Stimulated activated CD4-positive, alpha-beta T cell treated with anti-CD3 and anti-CD28 coated beads, Interleukin-2, amount 100 ng/mL, for 48 hours (primary cell): Measurements from ENCODE around the gene ASXL1.
"Not testable (repeated sequence)": the region's sequence is repeated elsewhere in the genome, so short reads cannot be mapped to it uniquely, and the experiment has no call there.

Experiments used
- DNase-seq, 2 donors: peaks; one replicate each; pipeline ENCODE4 v3.0.0-alpha.2; 2020

ASXL1 gene

DNA sequence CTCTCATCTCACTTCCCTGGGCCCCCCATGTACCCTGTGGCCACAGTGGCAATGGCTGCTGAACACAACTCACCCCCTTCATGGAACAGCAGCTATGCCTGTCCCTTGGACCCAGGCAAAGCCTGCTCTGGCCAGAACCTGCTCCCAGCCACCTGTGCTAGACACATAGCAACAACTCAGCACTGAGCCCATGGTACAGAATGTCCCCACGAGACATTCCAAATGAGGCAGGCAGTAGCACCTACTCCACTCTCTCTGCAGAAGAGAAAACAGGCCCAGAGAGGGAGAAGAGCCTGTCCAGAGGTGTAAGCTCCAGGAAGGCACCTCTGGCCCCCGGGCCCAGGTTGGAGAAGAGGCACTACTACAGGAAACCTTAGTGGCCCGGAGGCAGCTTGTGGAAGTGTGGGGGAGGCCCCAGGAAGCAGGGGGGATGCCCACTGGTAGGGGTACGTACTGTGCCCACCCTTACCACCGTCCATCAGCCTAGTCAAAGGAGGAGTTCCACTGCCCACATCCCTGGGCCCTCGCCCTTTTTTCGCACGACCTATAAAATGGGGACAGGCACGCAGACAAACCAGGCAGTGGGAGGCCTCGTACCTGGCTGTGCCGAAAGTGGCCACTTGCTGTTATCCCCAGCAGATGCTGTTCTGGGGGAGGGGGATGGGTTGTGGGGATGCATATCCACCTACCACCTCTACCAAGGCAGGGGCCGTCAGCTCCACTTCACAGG lies 97.2 kb downstream of the ASXL1 start:
- no peak for DNase-seq

GRCh38 chr20:32455901-32456701 lies 98.0 kb downstream of the ASXL1 start:
- no peak for DNase-seq

DNA sequence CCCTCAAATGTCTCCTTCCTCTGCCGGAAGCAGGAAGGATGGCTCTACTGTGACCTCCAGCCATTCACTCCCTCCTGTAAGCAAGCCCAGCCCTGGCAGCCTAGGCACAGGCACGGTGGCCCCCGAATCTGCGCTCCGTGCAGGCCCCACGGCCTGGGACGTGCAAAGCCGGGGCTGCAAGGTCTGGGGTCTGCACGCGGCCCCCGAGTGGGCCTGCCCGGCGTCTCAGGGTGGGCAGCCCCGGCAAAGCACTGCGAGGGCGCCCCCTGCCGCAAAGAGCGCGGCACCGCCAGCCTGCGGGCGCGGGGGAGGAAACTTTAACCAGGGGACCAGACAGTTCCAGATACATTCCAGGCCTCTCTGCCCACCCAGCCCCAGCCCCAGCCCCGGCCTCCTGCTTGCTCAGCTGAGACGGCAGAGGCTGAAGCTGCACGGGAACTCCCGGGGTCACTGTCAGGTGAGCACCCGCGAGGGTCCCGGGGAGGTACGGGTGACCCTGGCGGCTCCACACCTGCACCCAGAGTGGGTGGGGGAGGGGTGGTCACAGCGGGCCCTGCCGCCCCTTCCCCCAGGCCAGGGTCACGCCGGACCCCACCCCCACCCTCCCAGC lies 98.8 kb downstream of the ASXL1 start:
- DNase-seq: peak; percentile 11 to 31

DNA sequence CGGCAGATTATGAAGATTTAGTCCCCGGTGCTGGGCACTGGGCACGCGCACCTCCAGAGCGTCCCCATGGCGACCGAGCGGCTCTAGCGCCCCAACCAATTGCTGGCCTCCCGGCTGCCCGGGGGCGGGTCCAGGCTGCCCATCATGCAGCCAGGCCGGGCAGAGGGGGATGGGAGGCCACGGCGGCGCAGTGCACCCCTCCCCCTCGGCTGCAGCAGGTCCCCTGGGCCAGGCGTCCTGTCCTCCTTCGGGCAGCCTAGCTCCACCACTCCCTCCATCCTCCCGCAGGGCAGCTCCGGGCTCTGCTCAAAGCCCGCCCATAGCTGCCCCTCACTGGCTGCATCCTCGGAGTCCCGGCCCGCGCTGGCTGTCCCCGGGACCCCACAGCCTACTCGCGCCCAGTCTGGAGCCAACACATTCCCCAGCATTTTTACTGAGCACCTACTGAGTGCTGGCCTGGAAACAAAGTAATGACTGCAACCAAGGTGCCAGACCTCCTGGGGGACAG lies 99.4 kb downstream of the ASXL1 start:
- DNase-seq: no peak

DNA sequence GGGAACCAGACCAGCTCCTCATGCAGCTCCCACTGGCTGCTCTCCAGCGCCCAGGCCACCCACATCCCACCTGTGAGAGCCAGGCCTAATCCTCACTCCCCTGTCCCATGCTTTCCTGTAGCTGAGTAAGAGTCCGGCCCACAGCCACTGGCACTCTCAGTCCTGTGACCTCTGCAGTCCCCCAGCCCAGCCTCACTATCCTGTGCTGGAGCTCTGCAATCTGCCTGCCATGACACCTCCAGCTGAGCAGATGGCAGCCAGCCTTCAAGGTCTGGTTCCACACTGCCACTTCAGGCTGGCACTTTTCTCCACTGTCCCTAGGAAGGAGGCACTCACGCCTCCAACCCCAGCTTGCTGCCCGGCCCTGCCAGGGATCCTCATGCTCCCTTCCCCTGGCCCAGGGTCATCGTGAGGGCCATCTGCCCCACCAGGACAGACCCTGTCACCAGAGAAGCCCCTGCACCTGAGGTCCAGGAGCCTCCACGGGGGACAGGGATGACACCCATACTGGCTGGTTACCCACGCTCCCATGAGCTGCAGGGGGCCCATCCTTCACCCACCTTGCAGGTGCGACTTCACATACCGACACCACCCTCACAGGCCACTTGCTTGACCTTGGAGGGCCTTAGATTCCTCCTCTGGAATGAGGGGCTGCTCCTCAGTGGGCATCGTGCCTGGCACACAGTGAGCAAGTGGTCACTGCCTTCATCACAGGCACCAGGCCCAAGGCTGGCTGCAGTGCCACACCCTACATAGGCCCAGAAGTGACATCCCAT lies 100.1 kb downstream of the ASXL1 start:
- DNase-seq: no peak

DNA sequence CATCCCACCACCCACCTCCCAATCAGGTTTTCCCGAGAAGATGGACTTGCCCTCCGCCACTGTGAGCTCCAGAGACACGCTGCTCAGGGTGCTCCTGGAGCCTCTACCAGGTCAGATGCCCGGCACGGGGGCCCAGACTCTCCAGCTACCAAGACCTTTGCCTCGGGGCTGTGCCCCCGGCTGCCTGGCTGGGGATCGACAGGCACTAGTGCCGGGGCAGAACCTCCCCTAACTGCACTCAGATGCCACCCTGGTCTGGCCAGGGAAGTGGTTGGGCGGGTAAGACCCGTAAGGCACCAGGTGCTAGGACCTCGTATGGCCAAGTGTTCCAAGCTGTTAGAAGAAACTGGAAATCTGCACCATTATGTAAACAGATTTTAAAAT lies 100.7 kb downstream of the ASXL1 start:
- DNase-seq: no peak

- no peak for DNase-seq
Observed at GRCh38 chr20:32460231-32460630, 102.1 kb downstream of the ASXL1 start.

DNA sequence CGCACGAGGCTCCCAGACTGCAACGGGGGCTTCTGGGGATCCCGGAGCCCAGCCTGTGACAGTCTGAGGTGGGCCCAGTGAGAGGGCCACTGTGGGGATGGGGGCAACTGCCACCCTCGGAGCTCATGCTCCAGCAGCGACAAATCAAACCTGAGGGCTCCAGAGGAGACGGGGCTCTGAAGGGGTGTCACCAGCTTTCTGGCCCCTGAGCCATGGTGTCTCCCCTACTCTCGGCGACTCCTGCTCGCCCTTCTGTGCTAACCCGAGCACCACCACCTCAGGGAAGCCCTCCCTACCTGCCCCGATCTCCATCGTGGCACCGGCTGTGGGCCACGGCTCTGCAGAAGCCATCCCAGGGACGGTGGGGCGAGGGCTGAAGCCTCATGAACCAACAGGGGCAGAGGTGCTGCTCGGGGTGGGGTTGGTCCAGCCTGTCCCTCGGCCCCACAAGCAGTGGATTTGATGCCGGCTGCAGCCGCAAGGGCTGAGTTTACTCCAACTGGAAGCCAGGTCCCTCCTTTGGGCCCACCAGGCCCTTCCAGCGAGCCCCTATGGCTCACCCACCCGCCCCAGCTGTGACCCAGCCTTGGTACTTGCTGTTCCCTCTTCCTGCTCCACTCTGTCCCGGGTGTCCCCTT lies 102.7 kb downstream of the ASXL1 start:
- no peak for DNase-seq

DNA sequence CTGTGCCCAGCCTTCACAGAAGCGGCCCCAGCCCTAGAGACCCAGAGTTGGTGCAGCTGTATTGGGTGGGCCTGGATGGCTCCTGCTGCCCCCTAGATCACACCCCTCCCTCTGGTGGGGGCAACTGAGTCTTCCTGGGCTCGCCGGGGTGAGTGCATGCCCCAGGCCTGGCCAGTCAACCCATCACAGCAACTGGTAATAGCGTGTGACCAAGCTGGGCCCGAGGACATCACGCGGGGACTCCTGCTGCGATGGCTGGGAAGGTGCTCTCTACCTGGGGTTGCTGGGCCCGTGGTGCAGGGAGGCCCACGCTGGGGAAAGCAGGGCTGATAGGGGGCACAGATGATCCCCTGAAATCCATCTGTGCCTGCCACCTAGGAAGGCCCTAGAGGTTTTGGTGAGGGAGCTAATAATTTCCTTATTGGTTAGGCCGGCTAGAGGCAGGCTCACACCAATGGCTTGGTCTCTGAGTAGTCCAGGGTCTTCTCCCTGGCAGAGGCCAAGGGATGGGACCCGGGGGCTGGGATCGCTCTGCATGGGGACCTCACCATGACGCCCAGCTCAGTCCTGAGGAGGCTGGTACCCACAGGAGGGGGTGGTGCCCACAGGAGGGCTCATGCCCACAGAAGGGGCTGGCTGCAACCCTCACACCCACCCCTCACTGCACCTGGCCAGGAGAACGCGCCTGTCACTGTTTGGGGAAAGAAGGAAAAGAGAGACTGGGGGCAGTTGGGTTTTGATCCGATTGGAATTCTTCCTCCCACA lies 103.9 kb downstream of the ASXL1 start:
- no peak for DNase-seq

- no peak for DNase-seq
Observed at GRCh38 chr20:32462900-32463641, 104.9 kb downstream of the ASXL1 start.

DNA sequence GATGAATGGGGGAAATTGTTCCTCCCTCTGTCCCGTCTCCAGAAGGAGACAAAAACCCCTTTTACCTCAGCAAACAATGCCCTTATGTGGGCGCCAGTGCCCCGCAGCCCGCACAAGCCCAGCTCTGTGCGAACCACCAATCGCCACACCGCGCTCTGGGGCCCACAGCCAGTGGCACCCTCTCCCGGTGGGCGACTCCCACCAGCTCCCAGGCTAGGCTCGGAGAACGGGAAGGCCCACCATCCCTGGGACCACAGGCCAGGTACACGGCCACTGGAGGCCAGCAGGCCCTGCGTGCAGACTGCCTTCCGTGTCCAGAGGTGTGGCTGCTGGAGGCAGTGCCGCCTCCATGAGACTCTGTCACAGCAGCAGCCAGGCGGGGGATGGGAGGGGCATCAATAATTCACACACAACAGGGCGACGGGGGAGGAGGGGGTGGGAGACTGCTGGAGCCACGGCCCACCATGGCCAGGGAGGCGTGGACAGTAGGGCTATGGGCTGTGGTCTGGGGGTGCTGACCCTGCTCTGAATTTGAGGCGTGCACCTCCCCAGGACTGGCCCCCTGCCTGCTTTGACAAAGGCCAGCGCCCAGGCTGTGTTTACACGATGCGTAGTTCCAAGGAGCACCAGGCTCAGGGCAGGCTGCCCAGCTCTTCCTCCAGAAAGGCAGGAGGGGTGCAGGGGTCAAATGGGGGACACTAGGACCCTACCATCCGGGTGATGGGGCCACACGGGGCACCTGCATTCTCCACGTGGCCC lies 105.7 kb downstream of the ASXL1 start:
- DNase-seq: no peak

DNA sequence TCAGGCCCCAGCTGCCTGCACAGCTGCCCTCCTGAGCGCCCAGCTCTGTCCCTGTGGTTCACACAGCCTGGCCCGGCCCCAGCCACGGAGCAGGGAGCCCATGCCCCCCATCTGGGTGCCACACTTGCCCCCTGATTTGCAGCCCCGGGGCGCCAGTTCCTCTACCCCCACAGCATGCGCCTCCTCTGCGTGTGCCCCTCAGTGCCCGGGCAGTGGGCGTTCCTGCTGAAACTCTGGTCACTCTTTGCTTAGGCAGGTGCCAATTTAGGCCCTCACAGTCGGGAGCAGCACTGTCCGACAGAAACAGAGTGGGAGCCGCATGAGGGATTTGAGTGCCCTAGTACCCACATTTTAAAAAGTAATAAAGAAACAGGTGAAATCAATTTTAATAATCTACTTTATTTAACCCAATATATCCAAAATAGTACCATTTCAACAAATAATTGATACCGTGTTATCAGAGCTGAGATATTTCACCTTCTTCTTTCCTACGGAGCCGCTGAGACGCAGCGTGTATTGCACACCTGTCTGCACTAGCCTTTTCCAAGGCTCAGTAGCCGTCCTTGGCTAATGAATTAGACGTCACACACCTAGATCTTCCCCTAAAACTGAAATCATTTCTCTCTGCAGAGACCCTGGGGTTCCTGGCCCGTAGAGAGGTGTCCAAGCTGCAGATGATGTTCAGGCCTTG lies 106.4 kb downstream of the ASXL1 start:
- DNase-seq: no peak

DNA sequence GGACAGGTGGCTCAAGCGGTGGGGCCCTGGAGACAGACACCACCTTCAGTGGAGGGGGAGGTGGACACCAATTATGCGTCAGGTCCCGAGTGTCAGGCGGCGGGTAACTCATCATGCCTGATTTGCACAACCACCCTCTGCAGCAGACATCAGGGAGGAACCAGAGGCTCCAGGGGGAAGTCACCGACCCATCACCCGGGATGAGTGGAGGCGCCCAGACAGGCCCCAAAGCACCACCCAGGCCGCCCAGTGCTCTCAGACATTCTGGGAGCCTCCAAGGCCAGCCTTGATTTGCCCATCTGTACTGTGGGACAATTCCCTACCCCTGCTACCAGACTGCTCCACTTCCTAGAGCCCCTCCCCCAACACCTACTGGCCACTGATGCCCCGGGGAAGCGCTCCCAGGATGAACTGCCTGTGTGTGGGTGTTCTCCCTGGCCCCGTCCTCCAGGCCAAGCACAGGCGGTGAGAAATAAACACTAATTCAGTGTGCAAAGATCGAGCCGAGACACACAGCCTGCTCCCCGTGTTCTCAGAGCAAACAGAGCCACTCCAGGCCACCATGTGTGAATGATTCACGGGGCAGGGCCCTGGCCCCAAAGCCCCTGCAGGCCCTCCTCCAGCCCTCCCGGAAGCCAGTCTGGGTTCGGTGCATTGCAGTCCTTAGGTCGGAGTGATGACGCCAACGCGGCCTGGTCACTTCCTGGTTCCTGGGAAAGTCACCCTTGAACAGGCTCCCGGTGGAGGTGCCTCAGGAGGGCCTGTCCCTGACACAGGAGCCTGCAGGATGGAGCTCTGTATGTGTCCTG lies 107.2 kb downstream of the ASXL1 start:
- DNase-seq: no peak

DNA sequence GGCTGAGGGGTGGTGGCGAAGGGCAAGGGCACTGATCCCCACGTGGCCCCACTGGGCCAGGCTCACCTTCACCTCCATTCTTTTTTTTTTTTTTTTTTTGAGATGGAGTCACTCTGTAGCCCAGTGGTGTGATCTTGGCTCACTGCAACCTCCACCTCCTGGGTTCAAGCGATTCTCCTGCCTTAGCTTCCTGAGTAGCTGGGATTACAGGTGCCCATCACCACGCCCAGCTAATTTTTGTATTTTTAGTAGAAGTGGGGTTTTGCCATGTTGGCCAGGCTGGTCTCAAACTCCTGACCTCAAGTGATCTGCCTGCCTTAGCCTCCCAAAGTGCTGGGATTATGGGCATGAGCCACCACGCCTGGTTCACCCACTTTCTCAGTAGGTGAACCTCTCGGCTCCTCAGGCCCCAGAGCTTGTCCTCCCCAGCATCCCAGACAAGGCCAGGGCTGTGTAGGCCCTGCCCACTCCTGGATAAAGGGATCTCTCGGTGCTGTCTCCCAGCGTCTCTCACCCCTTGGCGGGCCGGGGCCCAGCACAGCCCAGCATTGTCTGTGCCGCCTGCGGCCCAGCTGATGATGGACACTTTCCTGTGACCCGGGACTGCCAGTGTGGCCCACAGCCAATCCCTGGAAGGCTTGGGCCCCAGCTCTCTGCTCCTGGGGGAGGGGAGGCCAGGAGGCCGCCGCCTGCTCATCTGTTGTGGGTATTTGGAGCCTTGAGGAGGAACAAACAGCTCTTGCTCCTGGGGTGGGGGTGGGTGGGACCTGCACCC lies 108.0 kb downstream of the ASXL1 start:
- DNase-seq: not testable (repeated sequence)

- DNase-seq: no peak
Observed at GRCh38 chr20:32466739-32467505, 108.8 kb downstream of the ASXL1 start.

DNA sequence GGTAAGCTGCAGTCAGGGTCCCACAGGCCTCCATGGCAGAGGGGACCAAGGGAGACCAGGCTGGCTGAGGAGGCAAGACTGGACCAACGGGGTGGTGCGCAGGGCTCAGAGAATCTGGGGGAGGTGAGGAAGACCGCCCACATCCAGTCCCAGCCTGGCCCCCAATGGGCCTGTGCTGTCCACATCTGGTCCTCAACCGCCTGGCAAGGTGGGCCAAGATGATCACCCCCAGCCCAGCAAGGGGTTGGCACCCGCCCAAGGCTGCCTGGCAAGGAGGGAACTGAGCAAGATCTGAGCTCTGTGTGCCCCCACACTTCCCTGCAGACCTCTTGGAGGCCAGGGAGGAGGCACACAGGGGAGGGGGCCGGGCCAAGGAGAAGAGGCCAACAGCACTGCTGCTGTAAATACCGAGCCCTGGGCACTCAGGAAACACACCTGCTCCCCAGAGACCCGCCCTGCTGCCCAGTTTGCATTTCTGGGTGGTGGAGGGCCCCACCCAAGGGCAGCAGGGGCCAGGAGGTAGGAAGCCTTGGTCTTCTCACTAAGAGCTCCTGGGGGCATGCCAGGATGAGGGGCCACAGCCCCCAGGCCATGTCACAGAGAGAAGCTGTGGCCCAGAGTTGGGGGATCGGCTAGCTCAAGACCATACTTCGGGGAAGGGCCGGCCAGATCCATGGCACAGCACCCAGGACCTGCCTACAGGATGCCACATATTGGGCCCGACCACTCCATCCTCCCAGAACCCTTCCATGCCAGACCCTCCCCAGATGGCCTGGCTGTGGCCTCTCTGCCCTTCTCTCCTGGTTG lies 109.6 kb downstream of the ASXL1 start:
- DNase-seq: no peak
